ENCODE measurements around the gene SNX5. TPM values are rescaled to one million over a fixed set of nuclear protein-coding genes. Genes with fewer than 3 reads are reported as not detected.
A peak's percentile ranks its signal among the peaks of the same experiment; 100 is the strongest.

Gene SNX5
- total and polyA plus RNA-seq, 9 of the 15 experiments (the other 6 are each of a cell fraction or from before 2014, with no cell fraction given), result 53.5 to 276 (median 160) TPM

DNA sequence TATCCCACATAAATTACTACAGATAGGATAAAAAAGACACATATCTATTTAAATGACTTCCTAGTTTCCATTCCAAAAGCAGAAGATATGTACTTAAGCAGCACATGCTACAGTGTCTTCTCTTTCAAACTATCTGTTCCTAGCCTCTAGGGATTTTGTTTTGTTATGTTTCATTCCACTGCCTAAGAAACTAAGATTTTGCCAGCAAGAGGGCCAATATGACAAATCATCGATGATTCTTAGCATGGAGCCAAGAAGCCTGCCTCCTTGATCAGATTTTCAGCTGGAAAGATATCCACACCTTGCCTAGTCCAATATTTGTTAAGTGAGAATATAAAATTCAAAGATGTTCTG lies 7.0 kb downstream of the SNX5 start:
- peaks cover 100% of the 10 kb centered on the region for H3K79me2 ChIP-seq (ENCODE audit: control insufficient read depth, insufficient read depth, low read length)
- BruUV-seq (replicated peaks), result no TSS peak
- H3K9me3 ChIP-seq (replicated peaks; ENCODE audit: control insufficient read depth, insufficient read depth, low read depth, low read length), result no peaks in the 10 kb centered on the region
- H3K27ac ChIP-seq (ENCODE audit: extremely low read depth, low read depth, low read length), result peak overlapping the region; percentile 59; the same call in 1 of the 3 replicates
- H3K36me3 ChIP-seq (ENCODE audit: control insufficient read depth, insufficient read depth, low read length), result peaks cover 71% of the 10 kb centered on the region
- TF ChIP-seq HDAC8 (tag; IDR thresholded peaks at IDR 0.05) (no peak), POLR2AphosphoS5 (IDR thresholded peaks at IDR 0.05; ENCODE audit: control insufficient read depth, insufficient read depth, low read depth, low read length) (0 out of 2 replicates have a peak, but pooled peaks have one; percentile 7), ZNF511 (CRISPR knock-in tag; IDR thresholded peaks at IDR 0.05) (no peak), DMBX1 (CRISPR knock-in tag; IDR thresholded peaks at IDR 0.05; ENCODE audit: borderline replicate concordance) (no peak), FOXJ3 (CRISPR knock-in tag; IDR thresholded peaks at IDR 0.05) (no peak), NR2F6 (CRISPR knock-in tag; IDR thresholded peaks at IDR 0.05) (no peak)
- in situ Hi-C loops (cut with MboI) (no loop called here), intact Hi-C loops (cut with micrococcal nuclease) (no loop called here)
- H3K4me2 ChIP-seq (ENCODE audit: insufficient read depth, low read length), result peak overlapping the region; percentile 51; the same call in 1 of the 2 replicates
- no peak overlapping the region; a peak in 1 of 4 replicates for H3K9ac ChIP-seq (ENCODE audit: insufficient read depth in 1 of 2, low read depth in 2 of 2, low read length in 2 of 2)
- no peak for ATAC-seq
- H2AFZ ChIP-seq (ENCODE audit: low read depth, low read length), result no peak overlapping the region
- no peak for FAIRE-seq
- peaks cover 3% of the 10 kb centered on the region for H3K9me1 ChIP-seq (ENCODE audit: control insufficient read depth, insufficient read depth, low read length)
- CTCF ChIA-PET (ENCODE audit: low intra/inter-chr PET ratio), result no interaction called here
- no peak for DNase-seq (ENCODE audit: extremely low read depth in 1 of 4, low spot score in 3 of 4)
- H3K4me3 ChIP-seq, result no peak overlapping the region
- H3K27me3 ChIP-seq (ENCODE audit: control insufficient read depth in 2 of 2, insufficient read depth in 2 of 2, low read length in 2 of 2), result no peaks in the 10 kb centered on the region
- H3K4me1 ChIP-seq (replicated peaks in 1 of 2; ENCODE audit: control insufficient read depth in 2 of 2, insufficient read depth in 2 of 2, low read length in 2 of 2), result peaks cover 21 to 65% of the 10 kb centered on the region in 2 experiments
- POLR2A ChIA-PET, result interaction anchor here (1.1 to 1.7 kb wide), 2 partner anchors 10 to 18 kb away, joined by 6 to 7 read pairs; no protein-coding TSS in a partner anchor
- WGBS (ENCODE audit: insufficient coverage, low coverage, missing lambda C conversion rate), result 25% methylated on average over 1 of the region's 1 CpG
- peaks cover 43% of the 10 kb centered on the region for H4K20me1 ChIP-seq (replicated peaks; ENCODE audit: control insufficient read depth, insufficient read depth, low read length)

Data from K562 (cell line).